HEK293 (cell line): ENCODE data around the gene CDK2.
A peak's percentile ranks its signal among the peaks of the same experiment; 100 is the strongest.

Experiments
- CTCF ChIA-PET: fragments of 350-600 bp; formaldehyde crosslinking; extraction: SDS; loops from one replicate; lab custom pipeline; 2021; ENCODE audit warnings: antibody characterized with exemption; lab: Yijun Ruan, JAX
- POLR2A ChIA-PET: fragments of 300-600 bp; formaldehyde crosslinking; extraction: SDS; loops from one replicate; lab custom pipeline; 2020; ENCODE audit warnings: antibody characterized with exemption, inconsistent platforms; lab: Yijun Ruan, JAX
- H3K27ac ChIP-seq: fragments of 200-500 bp; sonication (Bioruptor generic); 2 replicates; pipeline ENCODE4 v1.5.1; 2014; ENCODE audit warnings: low read depth, low read length, control low read depth, inconsistent platforms; ENCODE audit errors: extremely low read depth
- H3K36me3 ChIP-seq, 2 experiments: fragments of 200-500 bp in 1 of 2; sonication (Bioruptor generic) in 1 of 2; 1 replicate in 1 of 2; 2 replicates in 1 of 2; pipeline ENCODE4 v1.5.1; 2014 to 2017; ENCODE audit warnings: inconsistent platforms in 2 of 2, low read length in 2 of 2; ENCODE audit not compliant: control insufficient read depth in 2 of 2, insufficient read depth in 1 of 2
- H3K4me1 ChIP-seq: fragments of 200-500 bp; sonication (Bioruptor generic); 2 replicates; pipeline ENCODE4 v1.5.1; 2014; ENCODE audit warnings: mild to moderate bottlenecking, low read length, inconsistent platforms; ENCODE audit not compliant: control insufficient read depth, insufficient read depth
- H3K4me3 ChIP-seq: 2 replicates; pipeline ENCODE4 v1.5.1; 2011; ENCODE audit warnings: low read depth, mild to moderate bottlenecking, control low read depth, low read length, moderate library complexity
- H3K9me3 ChIP-seq: fragments of 200-500 bp; sonication (Bioruptor generic); 2 replicates; pipeline ENCODE4 v1.5.1; 2014; ENCODE audit warnings: low read depth, low read length, inconsistent platforms; ENCODE audit not compliant: control insufficient read depth, insufficient read depth
- ATF2 ChIP-seq: fragments of 450-650 bp; formaldehyde crosslinking; IDR thresholded peaks from 2 replicates; pipeline ENCODE4 v1.5.1; 2016; ENCODE audit warnings: missing biosample characterization, missing genetic modification characterization, low read depth
- GLIS1 ChIP-seq: fragments of 450-650 bp; formaldehyde crosslinking; IDR thresholded peaks from 2 replicates; pipeline ENCODE4 v1.5.1; 2016; ENCODE audit warnings: missing biosample characterization, missing genetic modification characterization
- GLIS2 ChIP-seq: fragments of 450-650 bp; formaldehyde crosslinking; IDR thresholded peaks from 2 replicates; pipeline ENCODE4 v1.5.1; 2016; ENCODE audit warnings: missing biosample characterization, missing genetic modification characterization
- HOXA7 ChIP-seq: sonication (generic); formaldehyde crosslinking; IDR thresholded peaks from 2 replicates; pipeline ENCODE4 v1.8.1; 2022; ENCODE audit warnings: missing genetic modification reagents, borderline replicate concordance
- IKZF3 ChIP-seq: fragments of 450-650 bp; IDR thresholded peaks from 2 replicates; pipeline ENCODE4 v1.5.0; 2018; ENCODE audit warnings: missing biosample characterization, mild to moderate bottlenecking, missing genetic modification characterization, moderate library complexity
- KLF16 ChIP-seq: fragments of 450-650 bp; formaldehyde crosslinking; IDR thresholded peaks from 2 replicates; pipeline ENCODE4 v1.5.1; 2017; ENCODE audit warnings: missing biosample characterization, missing genetic modification characterization
- TRIM28 ChIP-seq: IDR thresholded peaks from 2 replicates; pipeline ENCODE4 v1.6.1; 2011; ENCODE audit warnings: low read length, control low read depth, borderline replicate concordance
- ZBTB17 ChIP-seq: fragments of 450-650 bp; formaldehyde crosslinking; IDR thresholded peaks from 2 replicates; pipeline ENCODE4 v1.5.1; 2016; ENCODE audit warnings: missing biosample characterization, missing genetic modification characterization
- ZBTB20 ChIP-seq: fragments of 450-650 bp; formaldehyde crosslinking; IDR thresholded peaks from 2 replicates; pipeline ENCODE4 v1.5.1; 2016; ENCODE audit warnings: missing biosample characterization, missing genetic modification characterization
- ZBTB48 ChIP-seq: fragments of 450-650 bp; formaldehyde crosslinking; IDR thresholded peaks from 2 replicates; pipeline ENCODE4 v1.5.1; 2016; ENCODE audit warnings: missing biosample characterization, missing genetic modification characterization
- ZNF112 ChIP-seq: fragments of 450-650 bp; formaldehyde crosslinking; IDR thresholded peaks from 2 replicates; pipeline ENCODE4 v1.5.0; 2017; ENCODE audit warnings: missing biosample characterization, missing genetic modification characterization
- ZNF133 ChIP-seq: fragments of 450-650 bp; formaldehyde crosslinking; IDR thresholded peaks from 2 replicates; pipeline ENCODE4 v1.5.1; 2016; ENCODE audit warnings: missing biosample characterization, missing genetic modification characterization
- ZNF324 ChIP-seq: fragments of 450-650 bp; formaldehyde crosslinking; IDR thresholded peaks from 2 replicates; pipeline ENCODE4 v1.5.1; 2016; ENCODE audit warnings: missing biosample characterization, missing genetic modification characterization
- ZNF341 ChIP-seq: fragments of 450-650 bp; formaldehyde crosslinking; IDR thresholded peaks from 2 replicates; pipeline ENCODE4; 2016; ENCODE audit warnings: low read depth, missing biosample characterization, missing genetic modification characterization
- ZNF354C ChIP-seq: fragments of 450-650 bp; formaldehyde crosslinking; IDR thresholded peaks from 2 replicates; pipeline ENCODE4 v1.5.1; 2016; ENCODE audit warnings: missing biosample characterization, missing genetic modification characterization, low read depth, borderline replicate concordance
- ZNF362 ChIP-seq: fragments of 450-650 bp; formaldehyde crosslinking; IDR thresholded peaks from 2 replicates; pipeline ENCODE4 v1.5.1; 2016; ENCODE audit warnings: missing biosample characterization, missing genetic modification characterization
- ZNF473 ChIP-seq: fragments of 450-650 bp; formaldehyde crosslinking; IDR thresholded peaks from 2 replicates; pipeline ENCODE4 v1.5.1; 2017; ENCODE audit warnings: missing biosample characterization, missing genetic modification characterization
- ZNF654 ChIP-seq: fragments of 450-650 bp; formaldehyde crosslinking; IDR thresholded peaks from 2 replicates; pipeline ENCODE4 v1.5.1; 2016; ENCODE audit warnings: low read depth, missing biosample characterization, missing genetic modification characterization
- ZNF792 ChIP-seq: fragments of 450-650 bp; formaldehyde crosslinking; IDR thresholded peaks from 2 replicates; pipeline ENCODE4 v1.5.1; 2016; ENCODE audit warnings: missing biosample characterization, missing genetic modification characterization
- TF ChIP-seq, protein P1 (sequence below): fragments of 450-650 bp; formaldehyde crosslinking; IDR thresholded peaks from 2 replicates; pipeline ENCODE4 v1.5.1; 2016; ENCODE audit warnings: missing biosample characterization, missing genetic modification characterization
- TF ChIP-seq, protein P2 (sequence below): fragments of 450-650 bp; formaldehyde crosslinking; IDR thresholded peaks from 2 replicates; pipeline ENCODE4 v1.5.1; 2016; ENCODE audit warnings: missing biosample characterization, missing genetic modification characterization

Gene CDK2

DNA sequence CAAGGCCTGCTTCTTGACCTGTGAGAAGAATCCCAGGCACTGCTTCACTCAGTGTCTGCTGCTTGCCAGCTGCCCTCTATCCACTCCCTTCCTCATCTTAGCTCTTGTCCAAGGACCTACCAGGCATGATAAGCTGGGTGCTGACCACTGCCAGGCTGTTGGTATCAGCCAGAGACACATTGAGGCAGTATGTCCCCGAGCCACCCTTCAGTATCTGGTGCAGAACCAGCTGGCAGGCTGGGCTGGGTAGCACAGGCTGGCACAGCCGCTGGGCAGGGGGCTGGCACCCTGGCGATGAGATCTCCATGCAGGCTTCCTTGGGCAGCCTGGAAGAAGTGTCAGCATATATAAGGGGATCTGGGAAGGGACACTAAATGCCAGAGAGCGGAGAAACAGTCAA lies 11.3 kb upstream of the CDK2 start:
- ChIA-PET CTCF (interaction anchor here (0.5 to 4.5 kb wide), 6 partner anchors 11 to 205 kb away, joined by 3 to 21 read pairs (median 4); partner anchors contain the start of gene RAB5B), POLR2A (interaction anchor here (5.7 kb wide), 1 partner anchor 19 kb away, joined by 22 read pairs; the partner anchor contains the start of gene RAB5B)
- no peak overlapping the region for H3K4me3 ChIP-seq
- H3K27ac ChIP-seq: no peak overlapping the region
- H3K36me3 ChIP-seq: no peaks in the 10 kb centered on the region
- H3K4me1 ChIP-seq: no peaks in the 10 kb centered on the region
- TF ChIP-seq ZNF112 (tag by site-specific recombination): no peak
- TF ChIP-seq ZNF473 (tag by site-specific recombination): no peak
- no peak for TF ChIP-seq ZNF133 (tag by site-specific recombination)
- no peak for TF ChIP-seq ZNF341 (tag by site-specific recombination)
- no peak for TF ChIP-seq ZNF354C (tag by site-specific recombination)
- TF ChIP-seq ZBTB48 (tag by site-specific recombination): no peak
- no peak for TF ChIP-seq KLF16 (tag by site-specific recombination)
- TF ChIP-seq HOXA7: no peak
- TF ChIP-seq IKZF3 (tag by site-specific recombination): no peak
- no peak for TF ChIP-seq ZNF324
- no peaks in the 10 kb centered on the region for H3K9me3 ChIP-seq

- ChIA-PET POLR2A (interaction anchor here (5.7 kb wide), 1 partner anchor 18 kb away, joined by 22 read pairs; the partner anchor contains the start of gene RAB5B), CTCF (interaction anchor here (0.5 to 4.5 kb wide), 11 partner anchors 13 to 206 kb away, joined by 3 to 21 read pairs (median 4); partner anchors contain the start of gene RAB5B)
- no peaks in the 10 kb centered on the region for H3K36me3 ChIP-seq
- no peaks in the 10 kb centered on the region for H3K4me1 ChIP-seq
- TF ChIP-seq TRIM28 (no peak), ZBTB20 (tag by site-specific recombination) (0 out of 2 replicates have a peak, but pooled peaks have one; percentile 25), GLIS1 (tag by site-specific recombination) (peak; percentile 61), ZNF792 (no peak), GLIS2 (tag by site-specific recombination) (peak; percentile 65), ZBTB17 (tag by site-specific recombination) (peak; percentile 68), ZNF654 (tag by site-specific recombination) (0 out of 2 replicates have a peak, but pooled peaks have one; percentile 9), ZNF362 (tag by site-specific recombination) (peak; percentile 82), ATF2 (no peak)
- TF ChIP-seq, protein P1, sequence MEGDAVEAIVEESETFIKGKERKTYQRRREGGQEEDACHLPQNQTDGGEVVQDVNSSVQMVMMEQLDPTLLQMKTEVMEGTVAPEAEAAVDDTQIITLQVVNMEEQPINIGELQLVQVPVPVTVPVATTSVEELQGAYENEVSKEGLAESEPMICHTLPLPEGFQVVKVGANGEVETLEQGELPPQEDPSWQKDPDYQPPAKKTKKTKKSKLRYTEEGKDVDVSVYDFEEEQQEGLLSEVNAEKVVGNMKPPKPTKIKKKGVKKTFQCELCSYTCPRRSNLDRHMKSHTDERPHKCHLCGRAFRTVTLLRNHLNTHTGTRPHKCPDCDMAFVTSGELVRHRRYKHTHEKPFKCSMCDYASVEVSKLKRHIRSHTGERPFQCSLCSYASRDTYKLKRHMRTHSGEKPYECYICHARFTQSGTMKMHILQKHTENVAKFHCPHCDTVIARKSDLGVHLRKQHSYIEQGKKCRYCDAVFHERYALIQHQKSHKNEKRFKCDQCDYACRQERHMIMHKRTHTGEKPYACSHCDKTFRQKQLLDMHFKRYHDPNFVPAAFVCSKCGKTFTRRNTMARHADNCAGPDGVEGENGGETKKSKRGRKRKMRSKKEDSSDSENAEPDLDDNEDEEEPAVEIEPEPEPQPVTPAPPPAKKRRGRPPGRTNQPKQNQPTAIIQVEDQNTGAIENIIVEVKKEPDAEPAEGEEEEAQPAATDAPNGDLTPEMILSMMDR (tag by site-specific recombination): peak; percentile 50
- TF ChIP-seq, protein P2, sequence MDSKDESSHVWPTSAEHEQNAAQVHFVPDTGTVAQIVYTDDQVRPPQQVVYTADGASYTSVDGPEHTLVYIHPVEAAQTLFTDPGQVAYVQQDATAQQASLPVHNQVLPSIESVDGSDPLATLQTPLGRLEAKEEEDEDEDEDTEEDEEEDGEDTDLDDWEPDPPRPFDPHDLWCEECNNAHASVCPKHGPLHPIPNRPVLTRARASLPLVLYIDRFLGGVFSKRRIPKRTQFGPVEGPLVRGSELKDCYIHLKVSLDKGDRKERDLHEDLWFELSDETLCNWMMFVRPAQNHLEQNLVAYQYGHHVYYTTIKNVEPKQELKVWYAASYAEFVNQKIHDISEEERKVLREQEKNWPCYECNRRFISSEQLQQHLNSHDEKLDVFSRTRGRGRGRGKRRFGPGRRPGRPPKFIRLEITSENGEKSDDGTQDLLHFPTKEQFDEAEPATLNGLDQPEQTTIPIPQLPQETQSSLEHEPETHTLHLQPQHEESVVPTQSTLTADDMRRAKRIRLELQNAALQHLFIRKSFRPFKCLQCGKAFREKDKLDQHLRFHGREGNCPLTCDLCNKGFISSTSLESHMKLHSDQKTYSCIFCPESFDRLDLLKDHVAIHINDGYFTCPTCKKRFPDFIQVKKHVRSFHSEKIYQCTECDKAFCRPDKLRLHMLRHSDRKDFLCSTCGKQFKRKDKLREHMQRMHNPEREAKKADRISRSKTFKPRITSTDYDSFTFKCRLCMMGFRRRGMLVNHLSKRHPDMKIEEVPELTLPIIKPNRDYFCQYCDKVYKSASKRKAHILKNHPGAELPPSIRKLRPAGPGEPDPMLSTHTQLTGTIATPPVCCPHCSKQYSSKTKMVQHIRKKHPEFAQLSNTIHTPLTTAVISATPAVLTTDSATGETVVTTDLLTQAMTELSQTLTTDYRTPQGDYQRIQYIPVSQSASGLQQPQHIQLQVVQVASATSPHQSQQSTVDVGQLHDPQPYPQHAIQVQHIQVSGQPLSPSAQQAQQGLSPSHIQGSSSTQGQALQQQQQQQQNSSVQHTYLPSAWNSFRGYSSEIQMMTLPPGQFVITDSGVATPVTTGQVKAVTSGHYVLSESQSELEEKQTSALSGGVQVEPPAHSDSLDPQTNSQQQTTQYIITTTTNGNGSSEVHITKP (tag by site-specific recombination): peak; percentile 56
- no peak overlapping the region for H3K4me3 ChIP-seq
- no peaks in the 10 kb centered on the region for H3K9me3 ChIP-seq
- H3K27ac ChIP-seq: no peak overlapping the region
Observed at GRCh38 chr12:55955800-55956508, 10.7 kb upstream of the CDK2 start.
